MM.1S (cell line): ENCODE measurements around the gene LRRC26.
A peak's percentile ranks its signal among the peaks of the same experiment; 100 is the strongest.
"Not testable (repeated sequence)": the region's sequence is repeated elsewhere in the genome, so short reads cannot be mapped to it uniquely, and the experiment has no call there.

Experiments
- DNase-seq: peaks from one replicate; pipeline ENCODE4 v3.0.0-alpha.2; 2015
- H2AFZ ChIP-seq: fragments of 300-600 bp; sonication (generic); 2 replicates; pipeline ENCODE4 v1.6.0; 2016; ENCODE audit warnings: antibody characterized with exemption, low read length
- H3F3A ChIP-seq: fragments of 300-600 bp; sonication (generic); 2 replicates; pipeline ENCODE4 v1.6.1; 2016; ENCODE audit warnings: mild to moderate bottlenecking, antibody characterized with exemption, low read length, moderate library complexity, mixed read lengths; ENCODE audit not compliant: insufficient read depth
- H3K27ac ChIP-seq: fragments of 300-600 bp; sonication (generic); 2 replicates; pipeline ENCODE4 v1.5.1; 2016; ENCODE audit warnings: mild to moderate bottlenecking, low read length
- H3K27me3 ChIP-seq: fragments of 300-600 bp; sonication (generic); replicated peaks from 2 replicates; pipeline ENCODE4 v1.6.0; 2016; ENCODE audit warnings: low read length; ENCODE audit not compliant: insufficient read depth
- H3K36me3 ChIP-seq: fragments of 300-600 bp; sonication (generic); replicated peaks from 2 replicates; pipeline ENCODE4 v1.6.1; 2016; ENCODE audit warnings: mild to moderate bottlenecking, low read length, mixed read lengths; ENCODE audit not compliant: insufficient read depth
- H3K4me1 ChIP-seq: fragments of 300-600 bp; sonication (generic); 2 replicates; pipeline ENCODE4 v1.6.1; 2016; ENCODE audit warnings: low read length, mixed read lengths
- H3K4me2 ChIP-seq: fragments of 300-600 bp; sonication (generic); 2 replicates; pipeline ENCODE4 v1.6.0; 2016; ENCODE audit warnings: low read depth, low read length
- H3K4me3 ChIP-seq: fragments of 300-600 bp; sonication (generic); 2 replicates; pipeline ENCODE4 v1.5.1; 2016; ENCODE audit warnings: low read length, mixed read lengths
- H3K79me2 ChIP-seq: fragments of 300-600 bp; sonication (generic); 2 replicates; pipeline ENCODE4 v1.6.1; 2016; ENCODE audit warnings: mixed run types, low read length, mixed read lengths
- H3K9ac ChIP-seq: fragments of 300-600 bp; sonication (generic); 2 replicates; pipeline ENCODE4 v1.6.1; 2016; ENCODE audit warnings: low read length, mixed read lengths
- H3K9me2 ChIP-seq: fragments of 300-600 bp; sonication (generic); replicated peaks from 2 replicates; pipeline ENCODE4 v1.6.1; 2016; ENCODE audit warnings: mild to moderate bottlenecking, low read length, mixed read lengths; ENCODE audit not compliant: insufficient read depth
- H3K9me3 ChIP-seq: fragments of 300-600 bp; sonication (generic); replicated peaks from 2 replicates; pipeline ENCODE4 v1.6.1; 2016; ENCODE audit warnings: mild to moderate bottlenecking, low read length, mixed read lengths; ENCODE audit not compliant: insufficient read depth
- H4K20me1 ChIP-seq: fragments of 300-600 bp; sonication (generic); 2 replicates; pipeline ENCODE4 v1.6.1; 2016; ENCODE audit warnings: mild to moderate bottlenecking, low read length, moderate library complexity, mixed read lengths; ENCODE audit not compliant: insufficient read depth

LRRC26 gene

DNA sequence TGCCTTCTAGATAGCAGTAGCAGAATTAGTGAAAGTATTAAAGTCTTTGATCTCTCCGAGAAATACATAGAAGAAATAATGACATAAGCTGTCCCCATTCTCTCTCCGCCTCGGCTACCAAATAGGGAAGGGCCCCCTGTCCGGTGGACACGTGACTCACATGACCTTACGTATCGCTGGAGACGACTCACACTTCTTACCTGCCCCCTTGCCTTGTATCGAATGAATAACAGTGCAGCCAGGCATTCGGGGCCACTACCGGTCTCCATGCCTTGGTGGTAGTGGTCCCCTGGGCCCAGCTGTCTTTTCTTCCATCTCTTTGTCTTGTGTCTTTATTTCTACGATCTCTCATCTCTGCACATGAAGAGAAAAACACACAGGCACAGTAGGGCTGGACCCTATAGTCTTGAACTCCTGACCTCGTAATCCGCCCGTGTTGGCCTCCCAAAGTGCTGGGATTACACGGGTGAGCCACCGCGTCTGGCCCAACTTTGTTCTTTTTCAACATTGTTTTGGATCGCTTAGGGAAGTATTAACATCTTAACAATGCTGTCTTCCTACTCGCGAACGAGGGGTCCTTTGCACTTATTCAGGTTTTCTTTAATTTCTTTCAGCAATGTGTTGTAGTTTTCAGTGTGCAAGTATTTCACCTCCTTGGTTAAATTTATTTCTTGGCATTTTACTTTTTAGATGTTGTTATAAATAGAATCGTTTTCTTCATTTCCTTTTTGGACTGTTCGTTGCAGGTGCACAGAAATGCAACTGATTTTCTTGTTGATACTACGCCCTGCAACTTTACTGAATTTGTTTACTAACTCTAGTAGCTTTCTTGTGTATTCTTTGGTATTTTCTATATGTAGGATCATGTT is 47.7 kb downstream of the LRRC26 start:
- not testable (repeated sequence) for H2AFZ ChIP-seq, H3K9me3 ChIP-seq, H3K9me2 ChIP-seq, H3F3A ChIP-seq, H3K36me3 ChIP-seq, H3K9ac ChIP-seq, H4K20me1 ChIP-seq, DNase-seq, H3K27ac ChIP-seq, H3K79me2 ChIP-seq
- Histone ChIP-seq H3K27me3 (peaks cover 13% of the 10 kb centered on the region), H3K4me1 (peaks cover 19% of the 10 kb centered on the region), H3K4me2 (peak overlapping the region; percentile 76), H3K4me3 (peak overlapping the region; percentile 31; the same call in 1 of the 2 replicates)
